ENCODE results near the gene CYTH3. TPM values are rescaled to one million over a fixed set of nuclear protein-coding genes. Genes with fewer than 3 reads are reported as not detected.

The CYTH3 gene
- total and polyA plus RNA-seq, 2 of the 8 experiments (the other 6 are each of a cell fraction or from before 2014, with no cell fraction given) = 10.3 to 11.9 TPM

GRCh38 chr7:6273380-6273837 lies 985 bp upstream of the CYTH3 start (continued):
- TF ChIP-seq CTCF (IDR thresholded peaks at IDR 0.05; ENCODE audit: control extremely low read depth in 1 of 3, insufficient read depth in 1 of 3, low read depth in 1 of 3, low read length in 3 of 3) (no peak), CHD7 (IDR thresholded peaks at IDR 0.05; ENCODE audit: insufficient replicate concordance, low read length) (no peak), PHF8 (conservative IDR thresholded peaks at IDR 0.05; ENCODE audit: low read depth, low read length) (no peak), FOSL1 (IDR thresholded peaks at IDR 0.05; ENCODE audit: insufficient read depth, low read depth, low read length) (no peak), ATF3 (IDR thresholded peaks at IDR 0.05; ENCODE audit: insufficient read depth, low read depth, low read length) (no peak)

All from H1 (cell line).